HEK293T (cell line): ENCODE measurements around the gene DEDD2.

Source experiments
- CTCF ChIA-PET: fragments of 350-600 bp; formaldehyde crosslinking; extraction: SDS; loops from one replicate; lab custom pipeline; 2021; ENCODE audit warnings: antibody characterized with exemption, inconsistent platforms; lab: Yijun Ruan, JAX
- POLR2A ChIA-PET: fragments of 350-600 bp; formaldehyde crosslinking; extraction: SDS; loops from one replicate; lab custom pipeline; 2020; ENCODE audit warnings: antibody characterized with exemption, inconsistent platforms; lab: Yijun Ruan, JAX
- DNase-seq: peaks from one replicate; pipeline ENCODE4 v3.0.0; 2012; ENCODE audit warnings: mixed read lengths; ENCODE audit errors: extremely low spot score
- ARNT ChIP-seq: fragments of 450-650 bp; IDR thresholded peaks from 2 replicates; pipeline ENCODE4 v1.6.1; 2017; ENCODE audit warnings: mild to moderate bottlenecking
- BHLHE40 ChIP-seq: fragments of 450-650 bp; IDR thresholded peaks from 2 replicates; pipeline ENCODE4 v1.6.1; 2016; ENCODE audit warnings: mild to moderate bottlenecking, moderate library complexity, borderline replicate concordance
- CTBP1 ChIP-seq: fragments of 450-650 bp; IDR thresholded peaks from 2 replicates; pipeline ENCODE4 v1.6.1; 2016; ENCODE audit warnings: borderline replicate concordance
- ELF4 ChIP-seq: fragments of 450-650 bp; IDR thresholded peaks from 2 replicates; pipeline ENCODE4 v1.6.1; 2017; ENCODE audit warnings: antibody characterized with exemption
- FOXA1 ChIP-seq: fragments of 450-650 bp; IDR thresholded peaks from 2 replicates; pipeline ENCODE4 v1.6.1; 2016; ENCODE audit warnings: mild to moderate bottlenecking
- FOXK2 ChIP-seq: fragments of 450-650 bp; IDR thresholded peaks from 2 replicates; pipeline ENCODE4 v1.6.1; 2016; ENCODE audit warnings: mild to moderate bottlenecking
- FOXM1 ChIP-seq: fragments of 450-650 bp; IDR thresholded peaks from 2 replicates; pipeline ENCODE4 v1.6.1; 2017; ENCODE audit warnings: mild to moderate bottlenecking, borderline replicate concordance
- HDGF ChIP-seq: fragments of 450-650 bp; IDR thresholded peaks from 2 replicates; pipeline ENCODE4 v1.6.1; 2017; ENCODE audit warnings: antibody characterized with exemption, borderline replicate concordance
- L3MBTL2 ChIP-seq: fragments of 450-650 bp; conservative IDR thresholded peaks from 2 replicates; pipeline ENCODE4 v1.6.1; 2016; ENCODE audit warnings: mild to moderate bottlenecking
- LEF1 ChIP-seq: fragments of 450-650 bp; IDR thresholded peaks from 2 replicates; pipeline ENCODE4 v1.6.1; 2017; ENCODE audit warnings: mild to moderate bottlenecking, borderline replicate concordance
- NFRKB ChIP-seq: fragments of 450-650 bp; IDR thresholded peaks from 2 replicates; pipeline ENCODE4 v1.6.1; 2016; ENCODE audit warnings: mild to moderate bottlenecking, moderate library complexity
- PKNOX1 ChIP-seq: fragments of 450-650 bp; IDR thresholded peaks from 2 replicates; pipeline ENCODE4 v1.6.1; 2016
- SP1 ChIP-seq: fragments of 450-650 bp; IDR thresholded peaks from 2 replicates; pipeline ENCODE4 v1.6.1; 2017
- SUZ12 ChIP-seq: fragments of 450-650 bp; IDR thresholded peaks from 2 replicates; pipeline ENCODE4 v1.6.1; 2016; ENCODE audit warnings: mild to moderate bottlenecking
- TARDBP ChIP-seq: fragments of 450-650 bp; IDR thresholded peaks from 2 replicates; pipeline ENCODE4 v1.6.1; 2016
- ZNF384 ChIP-seq: fragments of 450-650 bp; IDR thresholded peaks from 2 replicates; pipeline ENCODE4 v1.6.1; 2016

The DEDD2 gene

DNA sequence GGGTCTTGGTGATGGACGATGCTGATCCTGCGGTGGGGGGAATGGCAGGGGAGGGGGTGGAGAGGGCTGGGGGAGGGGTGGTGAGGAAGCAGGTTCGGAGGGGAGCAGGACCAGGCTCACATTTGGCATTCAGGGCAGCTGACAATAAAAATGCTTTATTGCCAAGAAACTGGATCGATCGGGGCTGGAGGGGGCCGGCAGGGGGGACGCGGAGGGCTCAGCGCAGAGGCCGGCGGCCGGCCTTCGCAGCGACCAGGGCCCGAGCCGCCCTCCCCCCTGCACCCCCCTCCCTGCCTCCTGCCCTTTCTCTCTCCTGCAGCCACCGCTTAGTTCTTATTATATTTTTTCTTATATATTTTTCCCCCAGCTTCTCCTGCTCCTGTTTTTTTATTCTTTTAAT lies 67.1 kb downstream of the DEDD2 start:
- DNase-seq, result no peak
- TF ChIP-seq ARNT (no peak), FOXK2 (no peak), ELF4 (no peak), LEF1 (no peak), SP1 (no peak), HDGF (no peak), L3MBTL2 (no peak), FOXM1 (no peak), TARDBP (no peak), CTBP1 (no peak), SUZ12 (no peak), PKNOX1 (no peak), NFRKB (no peak), FOXA1 (no peak)
- ChIA-PET CTCF (no interaction called here), POLR2A (interaction anchor here (0.5 kb wide), 1 partner anchor 870 kb away, joined by 3 read pairs; no protein-coding TSS in a partner anchor)

DNA sequence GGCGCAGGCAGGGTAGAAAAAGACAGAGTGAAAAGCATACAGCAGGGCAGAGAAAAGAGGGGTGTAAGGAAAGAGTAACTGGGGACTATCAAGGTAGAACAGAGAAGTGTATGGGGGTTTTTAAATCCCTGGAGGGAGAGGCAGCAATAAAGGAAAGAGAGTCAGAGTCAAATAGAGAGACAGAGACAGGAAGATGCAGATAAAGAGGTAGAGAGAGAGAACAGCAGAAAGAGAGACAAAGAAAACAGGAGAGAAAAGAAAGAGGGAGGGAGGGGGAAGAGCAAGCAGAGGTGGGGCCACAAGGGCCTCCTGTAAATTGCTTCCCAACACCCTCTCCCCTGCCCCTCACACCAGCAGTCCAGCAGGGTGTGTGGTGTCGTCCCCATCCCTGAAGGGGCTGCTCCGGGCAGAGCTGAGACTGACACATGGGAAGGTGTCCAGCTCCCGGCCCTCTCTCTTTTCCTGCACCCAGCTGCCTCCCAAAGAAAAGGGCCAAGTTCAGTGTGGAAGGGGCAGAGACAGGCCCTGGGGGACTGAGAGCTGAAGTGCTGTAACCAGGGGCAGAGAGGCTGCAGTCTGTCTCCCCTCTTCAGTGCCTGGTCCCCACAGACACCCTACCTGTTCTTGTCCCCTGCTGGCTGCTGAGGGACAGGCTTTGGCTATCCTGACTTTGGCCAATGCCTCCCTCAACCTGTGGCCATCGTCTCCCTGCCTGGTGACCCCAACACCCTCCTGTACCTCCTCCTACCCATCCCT lies 67.9 kb downstream of the DEDD2 start:
- no peak for DNase-seq
- TF ChIP-seq ARNT, result no peak
- no peak for TF ChIP-seq FOXM1
- no peak for TF ChIP-seq SUZ12
- no peak for TF ChIP-seq HDGF
- no peak for TF ChIP-seq FOXK2
- no peak for TF ChIP-seq ZNF384
- no peak for TF ChIP-seq LEF1
- no peak for TF ChIP-seq NFRKB
- TF ChIP-seq L3MBTL2, result no peak
- TF ChIP-seq BHLHE40, result no peak
- TF ChIP-seq ELF4, result no peak
- TF ChIP-seq SP1, result no peak
- no peak for TF ChIP-seq PKNOX1
- no peak for TF ChIP-seq FOXA1
- no peak for TF ChIP-seq TARDBP
- TF ChIP-seq CTBP1, result no peak
- POLR2A ChIA-PET, result interaction anchor here (0.5 kb wide), 1 partner anchor 869 kb away, joined by 3 read pairs; no protein-coding TSS in a partner anchor
- CTCF ChIA-PET, result interaction anchor here (0.6 to 0.9 kb wide), 2 partner anchors 13 to 216 kb away, joined by 3 read pairs; no protein-coding TSS in a partner anchor
